Measurements from ENCODE around the gene DBX1.
"Not testable (repeated sequence)": the region's sequence is repeated elsewhere in the genome, so short reads cannot be mapped to it uniquely, and the experiment has no call there.

Gene DBX1, protein sequence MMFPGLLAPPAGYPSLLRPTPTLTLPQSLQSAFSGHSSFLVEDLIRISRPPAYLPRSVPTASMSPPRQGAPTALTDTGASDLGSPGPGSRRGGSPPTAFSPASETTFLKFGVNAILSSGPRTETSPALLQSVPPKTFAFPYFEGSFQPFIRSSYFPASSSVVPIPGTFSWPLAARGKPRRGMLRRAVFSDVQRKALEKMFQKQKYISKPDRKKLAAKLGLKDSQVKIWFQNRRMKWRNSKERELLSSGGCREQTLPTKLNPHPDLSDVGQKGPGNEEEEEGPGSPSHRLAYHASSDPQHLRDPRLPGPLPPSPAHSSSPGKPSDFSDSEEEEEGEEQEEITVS

DNA sequence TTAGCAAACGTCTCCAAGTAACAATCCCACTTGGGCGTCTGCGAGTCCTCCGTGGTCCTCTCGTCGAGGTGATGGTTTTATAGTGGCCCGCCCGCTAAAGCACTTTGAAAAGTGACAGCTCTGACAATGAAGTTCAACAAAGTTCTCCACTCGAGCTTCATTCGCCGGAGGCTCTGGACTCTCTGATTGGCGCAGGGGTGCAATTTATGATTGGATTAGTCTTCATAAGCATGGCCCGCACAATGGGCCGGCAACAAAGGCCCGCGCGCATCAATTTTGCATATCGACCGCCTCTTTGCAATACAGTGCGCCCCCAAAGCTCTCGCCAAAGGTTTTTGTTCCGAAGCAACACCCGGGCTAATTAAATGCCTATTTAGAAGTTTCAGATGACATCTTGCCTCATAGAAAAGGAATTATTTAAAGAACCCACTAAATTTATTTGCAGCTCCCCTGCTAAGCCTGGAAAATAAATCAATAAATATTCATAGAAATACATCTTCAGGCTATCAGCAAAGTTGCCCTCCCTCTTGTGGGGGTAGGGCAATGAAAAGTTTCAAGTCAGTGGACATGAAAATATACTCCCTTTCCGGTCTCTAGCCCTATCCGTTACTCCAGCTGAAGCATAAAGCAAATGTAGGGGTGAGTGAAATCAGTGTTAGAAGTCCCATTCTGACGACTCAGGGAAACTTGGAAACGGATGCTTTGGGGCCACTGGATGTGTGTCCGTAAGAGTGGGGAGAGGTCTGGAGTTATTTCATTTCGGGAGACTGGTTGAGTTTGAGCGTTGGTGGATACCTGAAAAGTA is at the start of gene DBX1:
Gene DBX1 (minus strand): TSS at position 51 of the 805 bp plus-strand sequence. CDS start 151 bp downstream, outside the sequence.
- H3K9me3 ChIP-seq (replicated peaks in 1 of 11) = peaks cover 17 to 52% (median 29%) of the 10 kb centered on the region in 11 experiments; a peak in 19 of 22 replicates
- H3K4me3 ChIP-seq = no peak within 1 kb of the TSS
- H3K27ac ChIP-seq = no peak within 1 kb of the TSS
- peaks cover 0 to 24% (median 5%) of the 10 kb centered on the region in 11 experiments; a peak in 11 of 22 replicates for H4K20me1 ChIP-seq
- peaks cover 99 to 100% (median 100%) of the 10 kb centered on the region in 11 experiments for H3K27me3 ChIP-seq
- peaks cover 4 to 15% (median 10%) of the 10 kb centered on the region in 10 experiments; a peak in 12 of 20 replicates for H3K4me1 ChIP-seq
- H3K4me2 ChIP-seq = no peak within 1 kb of the TSS
- TF ChIP-seq Cebpa-rat (IDR thresholded peaks at IDR 0.05) = no peak
- no peak within 1 kb of the TSS for H3K9ac ChIP-seq
- H3K36me3 ChIP-seq = no peaks in the 10 kb centered on the region

DNA sequence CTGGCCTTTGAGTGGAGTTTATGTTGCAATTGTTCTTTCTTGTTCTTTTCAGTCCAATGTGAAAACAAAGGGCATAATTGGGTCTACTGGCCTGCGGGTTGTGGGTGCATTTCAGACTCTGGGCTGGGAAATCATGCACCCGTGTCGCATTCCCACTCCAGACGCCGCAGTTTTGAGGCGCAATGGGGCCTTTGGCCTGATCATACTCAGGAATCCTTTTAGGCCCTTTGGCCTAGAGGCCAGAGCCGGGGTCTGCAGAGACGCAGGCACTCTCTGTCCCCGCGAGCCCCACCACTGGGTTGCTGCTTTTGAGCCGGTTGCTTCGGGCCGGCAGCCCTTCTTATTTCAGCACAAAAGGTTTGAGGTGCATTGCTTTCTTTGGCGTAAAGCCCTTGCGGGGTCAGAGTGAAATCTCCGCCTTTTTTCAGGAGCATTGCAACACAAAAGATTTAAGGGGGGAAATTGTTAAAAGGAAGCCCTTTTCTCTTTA is 48.4 kb upstream of the DBX1 start:
- TF ChIP-seq Cebpa-rat (IDR thresholded peaks at IDR 0.05) = no peak
- no peak overlapping the region for H3K4me2 ChIP-seq
- H3K4me3 ChIP-seq = no peak overlapping the region
- H3K27ac ChIP-seq = no peak overlapping the region
- no peaks in the 10 kb centered on the region for H4K20me1 ChIP-seq
- H3K9me3 ChIP-seq (replicated peaks in 1 of 11) = peaks cover 0 to 18% (median 12%) of the 10 kb centered on the region in 11 experiments; a peak in 11 of 22 replicates
- no peaks in the 10 kb centered on the region for H3K27me3 ChIP-seq
- H3K36me3 ChIP-seq = no peaks in the 10 kb centered on the region
- H3K4me1 ChIP-seq = no peaks in the 10 kb centered on the region
- H3K9ac ChIP-seq = no peak overlapping the region

DNA sequence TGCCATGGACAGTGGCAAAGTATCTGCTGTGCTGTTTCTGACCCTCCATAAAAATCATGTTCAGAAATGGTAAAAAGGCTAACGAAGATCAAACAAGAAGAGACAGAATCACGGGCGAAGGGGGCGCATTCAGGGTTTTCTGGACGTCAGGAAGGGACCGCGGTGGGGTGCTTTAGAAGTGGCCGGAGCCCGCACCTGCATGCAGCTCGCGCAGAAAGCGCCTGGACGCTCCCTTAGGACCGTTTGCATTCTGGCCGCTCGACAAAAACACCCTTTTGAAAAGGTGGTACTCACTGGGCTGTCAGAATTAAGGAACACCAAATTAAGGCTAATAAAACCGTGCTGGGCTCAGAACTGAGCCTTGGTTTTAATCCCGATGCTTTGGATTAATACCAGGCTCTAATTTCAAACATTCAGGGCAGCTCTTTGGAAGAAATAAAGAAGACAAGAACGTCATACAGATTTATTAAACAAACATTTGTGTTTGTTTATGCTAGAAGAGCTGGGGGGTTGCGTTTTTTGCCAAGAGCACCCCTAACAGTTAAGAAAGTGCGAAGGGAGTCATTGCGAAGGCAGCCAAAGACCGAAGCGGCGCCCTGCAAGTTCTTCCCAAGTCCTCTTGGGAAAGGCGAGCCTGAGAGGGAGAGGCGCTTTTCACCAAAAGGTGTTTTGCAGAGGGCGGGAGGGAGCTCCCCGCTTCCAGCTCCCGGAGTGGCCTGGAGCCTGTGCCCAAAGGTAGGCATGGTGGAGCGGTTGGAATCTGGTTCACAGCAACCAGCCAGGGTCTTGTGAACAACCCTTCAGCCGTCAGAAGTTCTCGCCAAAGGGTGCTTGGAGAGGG is 47.7 kb upstream of the DBX1 start:
- no peak for TF ChIP-seq Cebpa-rat (IDR thresholded peaks at IDR 0.05)
- Histone ChIP-seq H3K27me3 (no peaks in the 10 kb centered on the region), H3K9ac (no peak overlapping the region)

DNA sequence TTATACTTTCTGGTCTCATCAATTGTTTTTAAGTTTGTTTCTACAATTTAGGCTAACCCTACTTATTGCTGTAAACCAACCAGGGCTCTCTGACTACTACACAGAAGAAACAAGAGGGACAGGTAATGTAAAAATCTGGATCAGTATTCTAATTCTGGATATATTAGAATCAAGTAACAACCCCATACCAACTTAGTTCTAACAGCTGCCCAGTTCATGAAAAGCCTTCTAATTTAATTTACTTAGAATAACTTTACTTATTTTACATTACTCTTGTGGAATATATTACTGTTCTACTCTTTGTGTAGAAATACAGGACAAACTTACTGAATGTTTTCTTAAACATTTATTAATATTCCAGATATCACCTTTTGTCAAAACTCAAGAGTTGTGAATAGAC is 45.5 kb upstream of the DBX1 start:
- H3K4me2 ChIP-seq = no peak overlapping the region
- H3K27me3 ChIP-seq = no peaks in the 10 kb centered on the region
- H4K20me1 ChIP-seq = no peaks in the 10 kb centered on the region
- no peak overlapping the region for H3K9ac ChIP-seq
- no peaks in the 10 kb centered on the region for H3K36me3 ChIP-seq
- H3K9me3 ChIP-seq (replicated peaks in 1 of 11) = peaks cover 0 to 18% (median 12%) of the 10 kb centered on the region in 11 experiments; a peak in 11 of 22 replicates
- H3K4me3 ChIP-seq = no peak overlapping the region
- no peaks in the 10 kb centered on the region for H3K4me1 ChIP-seq
- H3K27ac ChIP-seq = no peak overlapping the region
- no peak for TF ChIP-seq Cebpa-rat (IDR thresholded peaks at IDR 0.05)

More for the DNA sequence above, 47.7 kb upstream of the DBX1 start:
- no peak overlapping the region for H3K4me2 ChIP-seq
- no peak overlapping the region for H3K4me3 ChIP-seq
- no peak overlapping the region for H3K27ac ChIP-seq
- H3K4me1 ChIP-seq = no peaks in the 10 kb centered on the region
- no peaks in the 10 kb centered on the region for H4K20me1 ChIP-seq
- no peaks in the 10 kb centered on the region for H3K36me3 ChIP-seq
- H3K9me3 ChIP-seq (replicated peaks in 1 of 11) = peaks cover 0 to 18% (median 12%) of the 10 kb centered on the region in 11 experiments; a peak in 11 of 22 replicates

DNA sequence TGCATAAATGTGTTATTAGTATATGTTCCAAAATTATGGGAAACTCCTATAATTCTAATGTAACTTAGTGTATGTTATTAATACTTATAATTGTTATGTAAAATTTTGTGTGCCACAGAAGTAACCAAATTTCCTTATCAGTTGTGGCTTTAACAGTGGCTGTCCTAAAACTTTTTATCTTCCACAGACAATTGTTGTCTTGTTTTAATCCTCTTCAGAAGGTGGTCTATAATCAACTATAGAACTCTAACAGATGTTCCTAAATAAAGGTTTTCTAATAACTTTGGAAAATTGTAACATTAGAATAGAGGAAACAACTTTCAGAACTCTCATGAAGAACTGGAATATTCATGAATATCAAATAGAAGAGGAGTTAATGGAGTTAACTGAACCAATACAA is 44.4 kb upstream of the DBX1 start:
- H3K9ac ChIP-seq = no peak overlapping the region
- peaks cover 0 to 18% (median 12%) of the 10 kb centered on the region in 11 experiments; a peak in 11 of 22 replicates for H3K9me3 ChIP-seq (replicated peaks in 1 of 11)
- H3K36me3 ChIP-seq = no peaks in the 10 kb centered on the region
- no peaks in the 10 kb centered on the region for H3K27me3 ChIP-seq
- no peak overlapping the region for H3K4me3 ChIP-seq
- no peak for TF ChIP-seq Cebpa-rat (IDR thresholded peaks at IDR 0.05)
- no peaks in the 10 kb centered on the region for H4K20me1 ChIP-seq
- no peaks in the 10 kb centered on the region for H3K4me1 ChIP-seq
- H3K27ac ChIP-seq = no peak overlapping the region
- H3K4me2 ChIP-seq = no peak overlapping the region

DNA sequence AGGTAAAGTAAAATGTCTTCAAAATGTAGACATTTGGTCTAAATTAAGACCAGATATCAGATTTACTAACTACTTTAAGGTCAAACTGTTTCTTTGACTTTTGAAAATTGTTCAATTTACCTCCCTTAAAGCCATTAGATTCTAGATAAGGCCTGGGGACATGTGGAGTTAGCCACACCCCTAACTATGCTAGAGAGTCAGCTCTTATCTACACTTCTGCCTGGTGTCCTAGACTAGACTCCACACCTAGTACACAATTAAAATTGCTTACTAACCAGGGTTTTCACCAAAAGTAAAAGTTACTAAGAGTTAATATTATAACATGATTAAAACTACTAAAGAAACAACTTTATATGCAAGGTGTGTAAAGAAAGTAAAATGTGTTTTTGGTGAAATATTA is 43.6 kb upstream of the DBX1 start:
- TF ChIP-seq Cebpa-rat (IDR thresholded peaks at IDR 0.05) = no peak
- Histone ChIP-seq H3K4me2 (no peak overlapping the region), H3K4me1 (no peaks in the 10 kb centered on the region), H3K36me3 (no peaks in the 10 kb centered on the region), H3K9ac (no peak overlapping the region), H3K27me3 (no peaks in the 10 kb centered on the region), H3K27ac (no peak overlapping the region), H3K9me3 (replicated peaks in 1 of 11) (peaks cover 0 to 16% (median 11%) of the 10 kb centered on the region in 11 experiments; a peak in 11 of 22 replicates), H3K4me3 (no peak overlapping the region), H4K20me1 (no peaks in the 10 kb centered on the region)

DNA sequence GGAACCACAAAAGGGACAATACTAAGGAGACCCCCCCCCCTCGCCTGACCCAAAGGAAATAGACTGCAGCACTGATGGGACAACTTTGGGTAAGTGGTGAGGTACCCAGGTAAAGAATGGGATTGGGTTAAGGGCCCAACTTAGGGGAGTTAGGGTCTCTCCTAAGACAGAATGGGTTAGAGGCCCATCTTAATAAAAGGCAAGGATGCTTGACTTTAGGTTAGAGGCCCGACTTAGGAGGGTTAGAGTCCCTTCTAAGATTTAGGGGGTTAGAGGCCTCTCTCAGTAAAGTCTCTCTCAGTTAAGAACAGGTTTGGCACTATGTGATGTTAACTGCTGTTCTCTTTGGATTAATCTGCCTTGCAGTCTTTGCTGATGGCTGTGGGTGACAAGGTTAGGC is 41.0 kb upstream of the DBX1 start:
- H3K27me3 ChIP-seq = no peaks in the 10 kb centered on the region
- no peaks in the 10 kb centered on the region for H3K4me1 ChIP-seq
- no peak overlapping the region for H3K4me3 ChIP-seq
- no peak overlapping the region for H3K27ac ChIP-seq
- H3K36me3 ChIP-seq = no peaks in the 10 kb centered on the region
- no peaks in the 10 kb centered on the region for H3K9me3 ChIP-seq (replicated peaks in 1 of 11)
- no peak for TF ChIP-seq Cebpa-rat (IDR thresholded peaks at IDR 0.05)
- no peak overlapping the region for H3K9ac ChIP-seq
- no peak overlapping the region for H3K4me2 ChIP-seq
- H4K20me1 ChIP-seq = no peaks in the 10 kb centered on the region

DNA sequence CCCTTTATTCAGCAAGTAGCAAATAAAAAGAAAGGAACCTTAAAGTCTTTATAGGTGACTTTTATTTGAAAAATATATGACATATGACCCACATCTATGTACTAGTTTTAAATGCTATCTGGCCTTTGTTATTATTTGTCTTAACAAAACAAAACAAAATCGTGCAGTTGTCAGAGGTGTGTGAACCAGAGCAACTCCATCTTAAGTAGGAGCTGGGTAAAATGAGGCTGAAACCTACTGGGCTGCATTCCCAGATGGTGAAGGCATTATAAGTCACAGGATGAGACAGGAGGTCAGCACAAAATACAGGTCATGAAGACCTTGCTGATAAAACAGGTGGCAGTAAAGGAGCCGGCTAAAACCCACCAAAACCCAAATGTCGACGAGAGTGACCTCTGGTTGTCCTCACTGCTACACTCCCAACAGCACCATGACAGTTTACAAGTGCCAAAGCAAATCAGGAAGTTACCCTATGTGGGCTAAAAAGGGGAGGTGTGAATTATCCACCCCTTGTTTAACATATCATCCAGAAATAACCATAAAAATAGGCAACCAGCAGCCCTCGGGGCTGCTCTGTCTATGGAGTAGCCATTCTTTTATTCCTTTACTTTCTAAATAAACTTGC is 40.2 kb upstream of the DBX1 start:
- not testable (repeated sequence) for H3K4me1 ChIP-seq; H3K9me3 ChIP-seq (replicated peaks in 1 of 11); H3K9ac ChIP-seq; H3K36me3 ChIP-seq; H3K27ac ChIP-seq; H3K27me3 ChIP-seq; H3K4me2 ChIP-seq; H4K20me1 ChIP-seq; H3K4me3 ChIP-seq
